Fibroblast of pulmonary artery (primary cell): Measurements from ENCODE around the gene SGCA.

ENCODE experiments used
- DNase-seq: peaks from one replicate; pipeline ENCODE4 v3.0.0-alpha.2; 2010; ENCODE audit warnings: low read depth
- H3K4me3 ChIP-seq: replicated peaks from 2 replicates; pipeline ENCODE4 v1.5.1; 2011; ENCODE audit warnings: low read depth, mild to moderate bottlenecking, control low read depth, low read length, moderate library complexity
- CTCF ChIP-seq: IDR thresholded peaks from 2 replicates; pipeline ENCODE4 v1.5.1; 2011; ENCODE audit warnings: mild to moderate bottlenecking, control low read depth, low read length, inconsistent platforms; ENCODE audit errors: missing control alignments

Gene SGCA

GRCh38 chr17:50147841-50148225, 18.0 kb upstream of the SGCA start:
- TF ChIP-seq CTCF = no peak
- H3K4me3 ChIP-seq = peak overlapping the region; percentile 81
- DNase-seq = peak; percentile 45

- no peak for DNase-seq
- H3K4me3 ChIP-seq = peak overlapping the region; percentile 81
- TF ChIP-seq CTCF = peak; percentile 23
Measured at GRCh38 chr17:50148226-50149090, 17.3 kb upstream of the SGCA start.

- TF ChIP-seq CTCF = no peak
- H3K4me3 ChIP-seq = peak overlapping the region; percentile 81
- no peak for DNase-seq
Measured at GRCh38 chr17:50149091-50149416, 16.8 kb upstream of the SGCA start.

- no peak for TF ChIP-seq CTCF
- peak overlapping the region; percentile 81 for H3K4me3 ChIP-seq
- peak; percentile 54 for DNase-seq
Measured at GRCh38 chr17:50149417-50150353, 16.1 kb upstream of the SGCA start.

- DNase-seq = no peak
- peak within 1 kb of the TSS; percentile 81 for H3K4me3 ChIP-seq
- no peak for TF ChIP-seq CTCF
Measured at GRCh38 chr17:50150354-50151040, 15.3 kb upstream of the SGCA start, which contains the start of gene PPP1R9B. Gene PPP1R9B (minus strand): TSS chr17:50150677. CDS start chr17:50150513, 164 bp downstream.

GRCh38 chr17:50151041-50151936, 14.5 kb upstream of the SGCA start:
- peak; percentile 55 for TF ChIP-seq CTCF
- peak overlapping the region; percentile 81 for H3K4me3 ChIP-seq
- peak; percentile 94 for DNase-seq
